H1 (cell line): ENCODE results near the gene NRL. TPM values are rescaled to one million over a fixed set of nuclear protein-coding genes. Genes with fewer than 3 reads are reported as not detected.

ENCODE experiments used
- JUND ChIP-seq: IDR thresholded peaks from 2 replicates; pipeline ENCODE4 v1.6.1; 2011; ENCODE audit warnings: mild to moderate bottlenecking, improper control_type of control experiment, low read length
- SP1 ChIP-seq: IDR thresholded peaks from 2 replicates; pipeline ENCODE4 v1.6.1; 2011; ENCODE audit warnings: low read depth, low read length
- SP4 ChIP-seq: IDR thresholded peaks from 2 replicates; pipeline ENCODE4 v1.6.1; 2012; ENCODE audit warnings: low read length, inconsistent platforms
- TBP ChIP-seq: IDR thresholded peaks from 2 replicates; pipeline ENCODE4 v1.6.1; 2011; ENCODE audit warnings: low read depth, low read length, improper control_type of control experiment
- TCF12 ChIP-seq: IDR thresholded peaks from 2 replicates; pipeline ENCODE4 v1.6.1; 2011; ENCODE audit warnings: low read depth, mild to moderate bottlenecking, low read length
- polyA plus RNA-seq, 7 experiments: library from polyadenylated mRNA; depleted of rRNA in 3 of 7; stranded (reverse) in 5 of 7; unstranded in 2 of 7; fragments of >200 nt in 5 of 7; fragments of 200-250 nt in 2 of 7; gene quantifications; 1 replicate in 5 of 7; 2 replicates in 1 of 7; 4 replicates in 1 of 7; pipeline versions ENCODE4 v1.2.1 to v1.2.3, GENCODE V29; 2011 to 2013; ENCODE audit warnings: missing spikeins in 2 of 7, mixed read lengths in 2 of 7
- total RNA-seq: library from RNA; stranded (reverse); fragmentation: NEBNext Ultra II Directional; extraction: Animal tissue kit (Norgen Biotek cat#: 25700); gene quantifications from 2 replicates; pipeline ENCODE4 v1.2.1, GENCODE V29; 2021
- TF ChIP-seq, protein P1 (sequence below): IDR thresholded peaks from 2 replicates; pipeline ENCODE4 v1.6.1; 2012; ENCODE audit warnings: inconsistent platforms
- TF ChIP-seq, protein P2 (sequence below): IDR thresholded peaks from 2 replicates; pipeline ENCODE4 v1.6.1; 2011; ENCODE audit warnings: low read depth, mild to moderate bottlenecking, low read length; ENCODE audit not compliant: insufficient read depth
- TF ChIP-seq, protein P3 (sequence below): IDR thresholded peaks from 2 replicates; pipeline ENCODE4 v1.6.1; 2012; ENCODE audit warnings: inconsistent platforms

Gene NRL
- total and polyA plus RNA-seq, 2 of the 8 experiments (the other 6 are each of a cell fraction or from before 2014, with no cell fraction given): 1.1 to 2.2 TPM

DNA sequence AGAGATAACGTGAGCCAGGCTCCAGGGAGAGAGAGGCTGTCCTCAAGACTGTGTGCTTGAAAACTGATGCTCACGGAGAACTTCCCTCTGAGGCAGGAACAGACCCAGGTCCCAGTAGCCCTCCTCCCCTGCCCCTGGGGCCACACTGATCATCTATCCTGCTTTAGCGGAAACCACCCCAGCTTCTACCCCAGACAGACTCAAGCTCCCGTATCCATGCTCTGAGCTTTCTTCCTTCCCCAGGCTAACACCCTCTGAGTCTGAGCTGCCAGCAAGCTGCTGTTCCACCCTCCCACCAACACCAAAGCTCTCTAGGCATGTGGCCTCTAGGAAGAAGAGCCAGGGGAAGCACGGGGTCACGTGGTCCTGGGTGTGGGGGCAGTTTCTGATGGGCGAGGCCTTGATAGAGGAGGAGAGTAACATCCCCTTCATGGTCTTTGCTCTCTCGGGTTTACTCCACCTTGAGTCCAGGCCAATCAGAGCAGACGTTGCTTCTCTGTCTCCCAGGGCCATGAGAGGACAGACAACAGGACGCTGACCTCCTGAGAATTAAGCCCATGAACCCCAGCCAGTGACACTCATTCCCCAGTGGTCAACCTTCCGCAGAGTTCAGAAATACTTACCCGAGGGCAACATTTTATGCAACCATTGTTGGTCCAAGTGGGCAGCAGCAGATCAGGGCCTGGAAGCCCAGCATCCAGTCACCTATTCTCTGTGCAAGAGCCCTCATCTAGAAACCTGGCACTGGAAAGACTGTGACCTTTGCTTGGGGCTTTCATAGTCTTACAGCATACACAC is 19.3 kb downstream of the NRL start (continued):
- TF ChIP-seq TCF12 (no peak), SP4 (no peak), TBP (peak; percentile 89), JUND (no peak), SP1 (0 out of 2 replicates have a peak, but pooled peaks have one; percentile 26)
- TF ChIP-seq, protein P1, sequence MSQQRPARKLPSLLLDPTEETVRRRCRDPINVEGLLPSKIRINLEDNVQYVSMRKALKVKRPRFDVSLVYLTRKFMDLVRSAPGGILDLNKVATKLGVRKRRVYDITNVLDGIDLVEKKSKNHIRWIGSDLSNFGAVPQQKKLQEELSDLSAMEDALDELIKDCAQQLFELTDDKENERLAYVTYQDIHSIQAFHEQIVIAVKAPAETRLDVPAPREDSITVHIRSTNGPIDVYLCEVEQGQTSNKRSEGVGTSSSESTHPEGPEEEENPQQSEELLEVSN: peak; percentile 82
- TF ChIP-seq, protein P2, sequence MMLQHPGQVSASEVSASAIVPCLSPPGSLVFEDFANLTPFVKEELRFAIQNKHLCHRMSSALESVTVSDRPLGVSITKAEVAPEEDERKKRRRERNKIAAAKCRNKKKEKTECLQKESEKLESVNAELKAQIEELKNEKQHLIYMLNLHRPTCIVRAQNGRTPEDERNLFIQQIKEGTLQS: 0 out of 2 replicates have a peak, but pooled peaks have one; percentile 43
- TF ChIP-seq, protein P3, sequence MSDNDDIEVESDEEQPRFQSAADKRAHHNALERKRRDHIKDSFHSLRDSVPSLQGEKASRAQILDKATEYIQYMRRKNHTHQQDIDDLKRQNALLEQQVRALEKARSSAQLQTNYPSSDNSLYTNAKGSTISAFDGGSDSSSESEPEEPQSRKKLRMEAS: peak; percentile 95
